NCI-H2107 treated with DMSO at 0.1 percent for 48 hours (cell line): Measurements from ENCODE around the gene EDN1.
"Not testable (repeated sequence)": the region's sequence is repeated elsewhere in the genome, so short reads cannot be mapped to it uniquely, and the experiment has no call there.

Source experiments
- DNase-seq: peaks from one replicate; lab custom pipeline; 2025; ENCODE audit not compliant: unreplicated experiment; lab: John Stamatoyannopoulos, UW

Gene EDN1

GRCh38 chr6:12293931-12294807 lies 4.0 kb downstream of the EDN1 start:
- no peak for DNase-seq

GRCh38 chr6:12294851-12295536 lies 4.8 kb downstream of the EDN1 start:
- no peak for DNase-seq

GRCh38 chr6:12295558-12296254 lies 5.5 kb downstream of the EDN1 start:
- no peak for DNase-seq

- DNase-seq = no peak
Observed at GRCh38 chr6:12296255-12296573, 6.1 kb downstream of the EDN1 start.

GRCh38 chr6:12296604-12297003 lies 6.4 kb downstream of the EDN1 start:
- no peak for DNase-seq

GRCh38 chr6:12297363-12298016 lies 7.3 kb downstream of the EDN1 start:
- DNase-seq = no peak

- DNase-seq = no peak
Observed at GRCh38 chr6:12298017-12298978, 8.1 kb downstream of the EDN1 start.

GRCh38 chr6:12298995-12299394 lies 8.8 kb downstream of the EDN1 start:
- no peak for DNase-seq

GRCh38 chr6:12301018-12301417 lies 10.9 kb downstream of the EDN1 start:
- DNase-seq = no peak

- DNase-seq = no peak
Observed at GRCh38 chr6:12304487-12304886, 14.3 kb downstream of the EDN1 start.

GRCh38 chr6:12309070-12309469 lies 18.9 kb downstream of the EDN1 start:
- no peak for DNase-seq

GRCh38 chr6:12311106-12311505 lies 20.9 kb downstream of the EDN1 start:
- no peak for DNase-seq

- DNase-seq = no peak
Observed at GRCh38 chr6:12312736-12313135, 22.6 kb downstream of the EDN1 start.

GRCh38 chr6:12313306-12313991 lies 23.3 kb downstream of the EDN1 start:
- no peak for DNase-seq

- no peak for DNase-seq
Observed at GRCh38 chr6:12313992-12314589, 23.9 kb downstream of the EDN1 start.

GRCh38 chr6:12314751-12315150 lies 24.6 kb downstream of the EDN1 start:
- no peak for DNase-seq

- no peak for DNase-seq
Observed at GRCh38 chr6:12315292-12316081, 25.3 kb downstream of the EDN1 start.

- no peak for DNase-seq
Observed at GRCh38 chr6:12318749-12319148, 28.6 kb downstream of the EDN1 start.

GRCh38 chr6:12320074-12320473 lies 29.9 kb downstream of the EDN1 start:
- DNase-seq = not testable (repeated sequence)
